DND-41 (cell line): Measurements from ENCODE around the gene ARV1.

Experiments used
- ATAC-seq: fragments of 200-7000 bp; cut with Tn5 transposase; 3 replicates; pipeline ENCODE4 v1.9.1; 2021; ENCODE audit warnings: low read depth; ENCODE audit not compliant: insufficient read depth
- DNase-seq: peaks from one replicate; pipeline ENCODE4 v3.0.0-alpha.2; 2020
- H2AFZ ChIP-seq: 2 replicates; pipeline ENCODE4 v1.6.0; 2012; ENCODE audit warnings: low read depth, low read length
- H3K27ac ChIP-seq: 2 replicates; pipeline ENCODE4 v1.5.1; 2012; ENCODE audit warnings: low read length, inconsistent platforms
- H3K27me3 ChIP-seq: fragments of 200-600 bp; sonication (generic); 2 replicates; pipeline ENCODE4 v1.6.0; 2012; ENCODE audit warnings: low read length, mild to moderate bottlenecking, inconsistent platforms; ENCODE audit not compliant: insufficient read depth, poor library complexity
- H3K36me3 ChIP-seq: 2 replicates; pipeline ENCODE4 v1.5.1; 2012; ENCODE audit warnings: low read length, inconsistent platforms; ENCODE audit not compliant: insufficient read depth
- H3K4me1 ChIP-seq: 2 replicates; pipeline ENCODE4 v1.5.1; 2012; ENCODE audit warnings: mild to moderate bottlenecking, low read length; ENCODE audit not compliant: insufficient read depth
- H3K4me2 ChIP-seq: 2 replicates; pipeline ENCODE4 v1.6.0; 2012; ENCODE audit warnings: mild to moderate bottlenecking, moderate library complexity, low read length, inconsistent platforms; ENCODE audit not compliant: insufficient read depth
- H3K4me3 ChIP-seq, 2 experiments: fragments of 200-600 bp in 1 of 2; shearing (Covaris generic) in 1 of 2; 2 replicates each; pipeline ENCODE4 v1.5.1; 2012 to 2016; ENCODE audit warnings: inconsistent platforms in 2 of 2, low read length in 2 of 2, mild to moderate bottlenecking in 2 of 2, low read depth in 1 of 2, moderate library complexity in 1 of 2
- H3K79me2 ChIP-seq: 2 replicates; pipeline ENCODE4 v1.6.0; 2012; ENCODE audit warnings: low read length, inconsistent platforms; ENCODE audit not compliant: insufficient read depth
- H3K9ac ChIP-seq: 2 replicates; pipeline ENCODE4 v1.6.0; 2012; ENCODE audit warnings: low read depth, mild to moderate bottlenecking, inconsistent platforms, low read length, moderate library complexity
- H3K9me3 ChIP-seq: 2 replicates; pipeline ENCODE4 v1.5.1; 2012; ENCODE audit warnings: low read length, moderate library complexity, mild to moderate bottlenecking, inconsistent platforms; ENCODE audit not compliant: insufficient read depth, severe bottlenecking
- H4K20me1 ChIP-seq: 2 replicates; pipeline ENCODE4 v1.6.0; 2012; ENCODE audit warnings: low read length; ENCODE audit not compliant: insufficient read depth
- EZH2 ChIP-seq: IDR thresholded peaks from 3 replicates; pipeline ENCODE4 v1.6.1; 2012; ENCODE audit warnings: borderline replicate concordance, low read depth, mild to moderate bottlenecking, moderate library complexity, low read length, inconsistent platforms; ENCODE audit not compliant: severe bottlenecking
- TF ChIP-seq, protein P1 (sequence below): IDR thresholded peaks from 2 replicates; pipeline ENCODE4 v1.5.1; 2012; ENCODE audit warnings: borderline replicate concordance, low read length, moderate library complexity, mild to moderate bottlenecking; ENCODE audit not compliant: poor library complexity, severe bottlenecking; ENCODE audit errors: extremely low read depth

ARV1 gene

DNA sequence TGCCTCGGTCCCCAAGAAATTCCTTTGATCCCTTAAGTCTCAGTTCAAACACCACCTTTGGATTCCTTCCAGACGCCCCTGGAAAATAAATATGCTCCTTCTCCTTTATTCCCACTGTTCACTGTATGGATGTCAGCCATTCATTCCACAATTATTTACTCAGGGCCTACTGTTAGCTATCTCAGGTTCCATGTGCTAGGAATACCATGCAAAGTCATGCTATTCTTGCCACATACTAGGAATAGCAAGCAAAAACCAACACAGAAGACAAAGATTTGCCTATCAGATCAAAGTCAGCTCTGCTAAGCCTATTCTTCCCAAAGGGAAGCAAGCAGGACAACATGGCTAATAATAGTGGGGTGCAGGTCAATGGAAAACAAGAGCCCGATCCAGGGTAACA, 30.0 kb upstream of the ARV1 start:
- H3K4me2 ChIP-seq, result no peak overlapping the region
- no peak overlapping the region for H2AFZ ChIP-seq
- H3K27me3 ChIP-seq, result no peaks in the 10 kb centered on the region
- H3K27ac ChIP-seq, result no peak overlapping the region
- DNase-seq (no peak), ATAC-seq (no peak)
- H3K4me1 ChIP-seq, result no peaks in the 10 kb centered on the region
- H4K20me1 ChIP-seq, result no peaks in the 10 kb centered on the region; the same call in 1 of the 2 replicates
- no peak overlapping the region for H3K9ac ChIP-seq
- TF ChIP-seq EZH2, result no peak
- TF ChIP-seq, protein P1, sequence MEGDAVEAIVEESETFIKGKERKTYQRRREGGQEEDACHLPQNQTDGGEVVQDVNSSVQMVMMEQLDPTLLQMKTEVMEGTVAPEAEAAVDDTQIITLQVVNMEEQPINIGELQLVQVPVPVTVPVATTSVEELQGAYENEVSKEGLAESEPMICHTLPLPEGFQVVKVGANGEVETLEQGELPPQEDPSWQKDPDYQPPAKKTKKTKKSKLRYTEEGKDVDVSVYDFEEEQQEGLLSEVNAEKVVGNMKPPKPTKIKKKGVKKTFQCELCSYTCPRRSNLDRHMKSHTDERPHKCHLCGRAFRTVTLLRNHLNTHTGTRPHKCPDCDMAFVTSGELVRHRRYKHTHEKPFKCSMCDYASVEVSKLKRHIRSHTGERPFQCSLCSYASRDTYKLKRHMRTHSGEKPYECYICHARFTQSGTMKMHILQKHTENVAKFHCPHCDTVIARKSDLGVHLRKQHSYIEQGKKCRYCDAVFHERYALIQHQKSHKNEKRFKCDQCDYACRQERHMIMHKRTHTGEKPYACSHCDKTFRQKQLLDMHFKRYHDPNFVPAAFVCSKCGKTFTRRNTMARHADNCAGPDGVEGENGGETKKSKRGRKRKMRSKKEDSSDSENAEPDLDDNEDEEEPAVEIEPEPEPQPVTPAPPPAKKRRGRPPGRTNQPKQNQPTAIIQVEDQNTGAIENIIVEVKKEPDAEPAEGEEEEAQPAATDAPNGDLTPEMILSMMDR, result no peak
- peaks cover 29% of the 10 kb centered on the region for H3K36me3 ChIP-seq
- H3K9me3 ChIP-seq, result no peaks in the 10 kb centered on the region
- no peaks in the 10 kb centered on the region for H3K79me2 ChIP-seq
- no peak overlapping the region for H3K4me3 ChIP-seq

DNA sequence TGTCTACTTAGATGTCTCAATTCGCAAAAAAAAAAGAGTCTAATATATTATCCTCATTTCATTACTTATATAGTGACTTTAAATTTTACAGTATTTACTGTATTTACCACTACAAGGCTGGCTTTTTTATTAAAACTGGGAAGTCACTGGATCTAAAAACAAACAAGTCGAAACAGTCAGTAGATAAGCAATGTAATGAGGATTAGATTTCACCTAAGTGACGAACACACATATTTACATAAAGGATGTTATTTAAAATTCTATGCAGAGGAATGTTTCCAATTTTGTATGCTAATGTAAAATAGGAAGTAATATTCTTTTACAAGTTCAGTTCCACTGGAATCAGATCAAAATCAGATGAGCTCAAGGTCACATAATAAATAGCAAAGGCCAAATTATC, 28.5 kb upstream of the ARV1 start:
- no peak for TF ChIP-seq EZH2
- TF ChIP-seq, protein P1, result no peak
- Histone ChIP-seq H3K4me3 (no peak overlapping the region), H4K20me1 (no peaks in the 10 kb centered on the region; the same call in 1 of the 2 replicates), H3K9ac (no peak overlapping the region), H3K4me2 (no peak overlapping the region), H3K36me3 (peaks cover 17% of the 10 kb centered on the region), H3K79me2 (no peaks in the 10 kb centered on the region), H3K27ac (no peak overlapping the region), H3K27me3 (no peaks in the 10 kb centered on the region), H3K9me3 (no peaks in the 10 kb centered on the region), H3K4me1 (no peaks in the 10 kb centered on the region), H2AFZ (no peak overlapping the region)
- ATAC-seq (no peak), DNase-seq (no peak)

DNA sequence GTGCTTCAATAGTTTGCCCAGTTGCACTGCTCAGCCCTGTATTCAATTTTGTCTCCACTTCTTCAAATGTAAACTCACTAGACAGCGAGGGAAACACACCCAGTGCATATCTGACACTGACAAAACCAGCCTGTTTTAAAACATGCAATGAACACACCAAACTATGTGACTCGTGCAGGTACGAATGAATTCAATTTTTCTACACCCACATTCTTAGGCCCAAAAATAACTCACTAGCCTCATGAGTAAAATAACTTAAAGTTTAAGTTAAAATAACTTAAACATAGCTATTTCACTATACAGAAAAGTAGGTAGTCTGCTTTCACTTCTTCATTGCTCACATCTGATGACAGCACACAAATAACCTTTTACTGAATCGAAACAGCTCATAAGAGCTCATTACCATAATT, 21.3 kb upstream of the ARV1 start:
- Histone ChIP-seq H3K9me3 (no peaks in the 10 kb centered on the region), H3K4me3 (no peak overlapping the region), H3K36me3 (peaks cover 18% of the 10 kb centered on the region; the same call in 1 of the 2 replicates), H3K27ac (no peak overlapping the region), H2AFZ (no peak overlapping the region), H4K20me1 (no peaks in the 10 kb centered on the region), H3K4me1 (no peaks in the 10 kb centered on the region), H3K79me2 (peaks cover under 1% of the 10 kb centered on the region; the same call in 1 of the 2 replicates), H3K27me3 (no peaks in the 10 kb centered on the region), H3K4me2 (no peak overlapping the region), H3K9ac (no peak overlapping the region)
- ATAC-seq (no peak), DNase-seq (no peak)
- TF ChIP-seq, protein P1, result no peak
- no peak for TF ChIP-seq EZH2

DNA sequence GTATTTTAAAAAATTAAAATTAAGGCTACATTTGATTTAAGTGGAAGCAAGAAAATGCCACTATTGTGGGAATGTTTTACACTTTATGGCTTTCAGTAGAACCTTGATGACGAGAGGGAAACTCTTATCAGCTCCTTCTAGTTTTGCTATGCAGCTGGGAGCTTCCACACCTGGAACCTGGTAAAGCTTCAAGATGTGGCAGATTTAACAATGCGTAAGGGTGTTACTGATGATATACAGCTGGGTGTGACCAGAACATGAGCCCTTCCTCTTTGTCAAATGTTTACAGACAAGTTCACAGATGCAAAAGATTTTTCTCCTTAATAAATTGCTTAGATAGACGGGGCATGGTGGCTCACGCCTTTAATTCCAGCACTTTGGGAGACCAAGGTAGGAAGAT, 20.5 kb upstream of the ARV1 start:
- no peaks in the 10 kb centered on the region for H3K27me3 ChIP-seq
- H3K4me2 ChIP-seq, result no peak overlapping the region
- H4K20me1 ChIP-seq, result no peaks in the 10 kb centered on the region
- H3K27ac ChIP-seq, result no peak overlapping the region
- H3K9ac ChIP-seq, result no peak overlapping the region
- H3K4me1 ChIP-seq, result no peaks in the 10 kb centered on the region
- ATAC-seq (no peak), DNase-seq (no peak)
- H3K4me3 ChIP-seq, result no peak overlapping the region
- H3K36me3 ChIP-seq, result peaks cover 14% of the 10 kb centered on the region; the same call in 1 of the 2 replicates
- H3K79me2 ChIP-seq, result peaks cover 3% of the 10 kb centered on the region; the same call in 1 of the 2 replicates
- no peaks in the 10 kb centered on the region for H3K9me3 ChIP-seq
- H2AFZ ChIP-seq, result no peak overlapping the region
- no peak for TF ChIP-seq EZH2
- TF ChIP-seq, protein P1, result no peak
